ENCODE measurements around the gene NOTCH2. TPM values are rescaled to one million over a fixed set of nuclear protein-coding genes. Genes with fewer than 3 reads are reported as not detected.

NOTCH2 gene
- total RNA-seq, 1 donor from 2014 or later = 66.6 TPM

DNA sequence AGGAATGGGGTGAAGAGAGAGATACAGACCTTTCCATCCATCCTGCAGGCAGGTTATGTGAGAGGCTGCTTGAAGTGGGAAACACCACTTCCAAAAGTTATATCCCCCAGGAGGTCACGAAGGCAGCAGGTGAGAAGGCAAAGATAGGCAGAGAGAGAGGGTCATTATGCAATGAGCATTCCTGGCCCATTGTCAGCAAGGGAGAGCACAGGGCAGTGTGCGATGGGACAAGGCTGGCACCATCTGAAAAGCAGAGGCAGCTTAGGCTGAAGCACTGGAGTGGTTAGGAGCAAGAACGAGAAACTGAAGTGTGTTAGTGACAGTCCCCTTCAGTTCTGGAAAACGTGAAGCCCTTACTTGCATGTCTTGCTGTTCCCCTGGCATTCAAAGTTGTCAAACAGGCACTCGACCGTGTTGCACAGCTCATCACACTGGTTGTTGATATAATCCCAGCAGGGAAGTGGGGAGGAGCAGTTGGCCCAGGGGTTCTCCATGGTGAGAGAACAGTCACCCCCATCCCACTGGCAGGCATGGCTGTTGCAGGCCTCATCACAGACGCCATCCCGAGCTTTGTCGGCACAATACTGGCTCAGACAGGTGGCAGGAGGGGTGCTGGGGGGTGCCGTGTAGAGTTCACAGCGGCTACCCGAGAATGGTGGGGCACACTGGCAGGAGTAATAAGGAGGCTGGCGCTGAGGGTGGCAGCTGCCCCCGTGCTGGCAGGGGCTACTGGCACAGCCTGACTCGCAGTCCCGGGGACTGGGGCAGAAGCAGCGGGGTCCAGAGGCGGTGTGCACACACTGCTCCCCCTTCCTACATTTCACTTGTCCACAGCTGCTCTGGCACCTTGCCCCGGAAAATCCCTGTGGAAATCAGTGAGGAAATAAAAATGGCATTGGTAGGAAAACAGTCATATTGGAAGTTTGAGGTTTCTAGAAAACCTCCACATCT lies 144.2 kb downstream of the NOTCH2 start:
- no peak overlapping the region for H3K4me2 ChIP-seq
- H3K27ac ChIP-seq = no peak overlapping the region
- Mint-ChIP-seq H3K36me3 (peaks cover 37% of the 10 kb centered on the region), H3K9me3 (no peaks in the 10 kb centered on the region), H3K27ac (no peak overlapping the region), H3K4me1 (no peaks in the 10 kb centered on the region), H3K4me3 (no peak overlapping the region), H3K27me3 (ENCODE audit: insufficient read depth, low read depth) (peaks cover 2% of the 10 kb centered on the region)
- no peaks in the 10 kb centered on the region for H3K27me3 ChIP-seq
- no peak overlapping the region for H2AFZ ChIP-seq (replicated peaks)
- no peaks in the 10 kb centered on the region for H3K4me1 ChIP-seq
- H4K20me1 ChIP-seq (ENCODE audit: low read depth) = no peaks in the 10 kb centered on the region
- TF ChIP-seq EZH2phosphoT487 (IDR thresholded peaks at IDR 0.05) = no peak
- TF ChIP-seq EZH2 (IDR thresholded peaks at IDR 0.05) = no peak
- TF ChIP-seq, protein P1, sequence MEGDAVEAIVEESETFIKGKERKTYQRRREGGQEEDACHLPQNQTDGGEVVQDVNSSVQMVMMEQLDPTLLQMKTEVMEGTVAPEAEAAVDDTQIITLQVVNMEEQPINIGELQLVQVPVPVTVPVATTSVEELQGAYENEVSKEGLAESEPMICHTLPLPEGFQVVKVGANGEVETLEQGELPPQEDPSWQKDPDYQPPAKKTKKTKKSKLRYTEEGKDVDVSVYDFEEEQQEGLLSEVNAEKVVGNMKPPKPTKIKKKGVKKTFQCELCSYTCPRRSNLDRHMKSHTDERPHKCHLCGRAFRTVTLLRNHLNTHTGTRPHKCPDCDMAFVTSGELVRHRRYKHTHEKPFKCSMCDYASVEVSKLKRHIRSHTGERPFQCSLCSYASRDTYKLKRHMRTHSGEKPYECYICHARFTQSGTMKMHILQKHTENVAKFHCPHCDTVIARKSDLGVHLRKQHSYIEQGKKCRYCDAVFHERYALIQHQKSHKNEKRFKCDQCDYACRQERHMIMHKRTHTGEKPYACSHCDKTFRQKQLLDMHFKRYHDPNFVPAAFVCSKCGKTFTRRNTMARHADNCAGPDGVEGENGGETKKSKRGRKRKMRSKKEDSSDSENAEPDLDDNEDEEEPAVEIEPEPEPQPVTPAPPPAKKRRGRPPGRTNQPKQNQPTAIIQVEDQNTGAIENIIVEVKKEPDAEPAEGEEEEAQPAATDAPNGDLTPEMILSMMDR (IDR thresholded peaks at IDR 0.05) = no peak
- H3K9ac ChIP-seq = no peak overlapping the region
- H3K36me3 ChIP-seq = no peaks in the 10 kb centered on the region
- H3K4me3 ChIP-seq = no peak overlapping the region
- DNase-seq (ENCODE audit: low spot score) = no peak
- no peaks in the 10 kb centered on the region for H3K79me2 ChIP-seq (ENCODE audit: low read depth)
- H3F3A ChIP-seq (ENCODE audit: low read depth) = no peaks in the 10 kb centered on the region
- H3K9me3 ChIP-seq (ENCODE audit: low read depth) = no peaks in the 10 kb centered on the region

DNA sequence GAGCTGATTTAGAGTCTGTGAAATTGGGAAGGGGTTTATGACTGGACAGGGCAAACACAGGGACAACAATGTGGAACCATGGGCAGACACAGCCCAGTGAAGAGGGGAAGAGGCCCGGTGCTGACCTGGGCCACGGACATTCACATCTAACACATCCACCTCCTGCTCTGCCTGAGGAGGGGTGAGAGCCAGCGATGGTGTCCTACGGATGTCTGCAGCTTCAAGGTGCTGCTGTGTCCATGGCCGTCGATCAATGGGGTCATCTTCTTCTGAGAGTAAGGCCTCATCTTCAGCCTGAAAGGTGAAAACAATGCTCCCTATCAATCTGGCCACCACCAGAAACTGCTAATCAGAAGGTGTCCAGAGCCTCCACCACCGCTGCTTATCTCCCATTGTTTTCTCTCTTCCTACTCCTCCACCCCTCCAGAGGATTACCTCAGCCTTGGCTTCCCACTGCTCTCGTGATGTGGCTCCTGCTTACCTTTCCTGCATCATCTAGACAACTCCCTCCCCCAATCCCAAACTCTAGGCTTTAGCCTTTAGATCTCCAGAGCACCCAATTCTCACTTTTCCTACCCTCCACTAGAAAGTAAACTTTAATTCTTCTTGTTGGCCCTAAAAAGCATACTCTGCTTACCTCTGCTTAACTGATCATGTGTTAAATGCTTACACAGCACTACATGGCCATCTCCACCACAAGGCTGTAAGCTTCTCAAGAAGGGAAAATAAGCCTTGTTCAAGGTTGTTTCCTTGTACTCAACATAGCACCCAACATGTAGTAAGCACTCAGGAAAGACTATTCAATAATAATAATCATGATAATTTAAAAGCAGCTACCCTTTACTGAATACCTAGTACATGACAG lies 149.1 kb downstream of the NOTCH2 start:
- Mint-ChIP-seq H3K27ac (no peak overlapping the region), H3K27me3 (ENCODE audit: insufficient read depth, low read depth) (peaks cover under 1% of the 10 kb centered on the region), H3K4me3 (no peak overlapping the region), H3K36me3 (peaks cover 57% of the 10 kb centered on the region), H3K9me3 (no peaks in the 10 kb centered on the region), H3K4me1 (no peaks in the 10 kb centered on the region)
- TF ChIP-seq EZH2phosphoT487 (IDR thresholded peaks at IDR 0.05) (no peak), EZH2 (IDR thresholded peaks at IDR 0.05) (no peak)
- TF ChIP-seq, protein P1 (IDR thresholded peaks at IDR 0.05) = no peak
- no peak overlapping the region for H3K4me3 ChIP-seq
- H3K9me3 ChIP-seq (ENCODE audit: low read depth) = no peaks in the 10 kb centered on the region
- H3K27me3 ChIP-seq = no peaks in the 10 kb centered on the region
- no peak for DNase-seq (ENCODE audit: low spot score)
- H3K4me1 ChIP-seq = no peaks in the 10 kb centered on the region
- no peak overlapping the region for H3K27ac ChIP-seq
- H4K20me1 ChIP-seq (ENCODE audit: low read depth) = no peaks in the 10 kb centered on the region
- H3K4me2 ChIP-seq = no peak overlapping the region
- no peak overlapping the region for H3K9ac ChIP-seq
- peaks cover 15% of the 10 kb centered on the region for H3K36me3 ChIP-seq
- no peak overlapping the region for H2AFZ ChIP-seq (replicated peaks)
- H3F3A ChIP-seq (ENCODE audit: low read depth) = no peaks in the 10 kb centered on the region
- no peaks in the 10 kb centered on the region for H3K79me2 ChIP-seq (ENCODE audit: low read depth)

DNA sequence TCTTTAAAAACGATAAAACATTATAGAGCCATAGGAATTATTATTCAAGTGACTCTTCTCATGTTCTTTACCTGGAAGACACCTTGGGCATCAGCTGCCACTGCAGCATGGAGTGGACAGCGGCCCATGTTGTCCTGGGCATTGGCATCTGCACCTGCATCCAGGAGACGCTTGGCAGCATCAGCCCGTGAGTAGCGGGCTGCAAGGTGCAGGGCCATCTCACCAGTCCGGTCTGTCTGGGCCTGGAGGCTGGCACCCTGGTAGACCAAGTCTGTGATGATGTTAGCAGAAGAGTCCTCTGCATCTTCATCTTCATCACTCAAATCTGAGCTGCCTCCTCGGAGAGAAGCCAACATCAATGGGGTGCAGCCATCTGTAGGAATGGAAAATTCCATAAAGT lies 150.2 kb downstream of the NOTCH2 start:
- Histone ChIP-seq H3K4me2 (no peak overlapping the region), H3K27ac (no peak overlapping the region), H2AFZ (replicated peaks) (no peak overlapping the region), H3K4me3 (no peak overlapping the region), H3K27me3 (no peaks in the 10 kb centered on the region), H3F3A (ENCODE audit: low read depth) (no peaks in the 10 kb centered on the region), H3K4me1 (no peaks in the 10 kb centered on the region), H3K9ac (no peak overlapping the region), H4K20me1 (ENCODE audit: low read depth) (no peaks in the 10 kb centered on the region), H3K9me3 (ENCODE audit: low read depth) (no peaks in the 10 kb centered on the region), H3K79me2 (ENCODE audit: low read depth) (no peaks in the 10 kb centered on the region), H3K36me3 (peaks cover 15% of the 10 kb centered on the region)
- no peak overlapping the region for H3K4me3 Mint-ChIP-seq
- peaks cover 3% of the 10 kb centered on the region for H3K27me3 Mint-ChIP-seq (ENCODE audit: insufficient read depth, low read depth)
- no peak overlapping the region for H3K27ac Mint-ChIP-seq
- H3K36me3 Mint-ChIP-seq = peaks cover 59% of the 10 kb centered on the region
- H3K9me3 Mint-ChIP-seq = no peaks in the 10 kb centered on the region
- no peaks in the 10 kb centered on the region for H3K4me1 Mint-ChIP-seq
- TF ChIP-seq, protein P1 (IDR thresholded peaks at IDR 0.05) = no peak
- TF ChIP-seq EZH2 (IDR thresholded peaks at IDR 0.05) (no peak), EZH2phosphoT487 (IDR thresholded peaks at IDR 0.05) (no peak)
- no peak for DNase-seq (ENCODE audit: low spot score)
